ENCODE measurements around the gene BLOC1S2. TPM values are rescaled to one million over a fixed set of nuclear protein-coding genes. Genes with fewer than 3 reads are reported as not detected.
"Not testable (repeated sequence)": the region's sequence is repeated elsewhere in the genome, so short reads cannot be mapped to it uniquely, and the experiment has no call there.

Gene BLOC1S2
- polyA plus RNA-seq, 1 experiment = 75.0 TPM

DNA sequence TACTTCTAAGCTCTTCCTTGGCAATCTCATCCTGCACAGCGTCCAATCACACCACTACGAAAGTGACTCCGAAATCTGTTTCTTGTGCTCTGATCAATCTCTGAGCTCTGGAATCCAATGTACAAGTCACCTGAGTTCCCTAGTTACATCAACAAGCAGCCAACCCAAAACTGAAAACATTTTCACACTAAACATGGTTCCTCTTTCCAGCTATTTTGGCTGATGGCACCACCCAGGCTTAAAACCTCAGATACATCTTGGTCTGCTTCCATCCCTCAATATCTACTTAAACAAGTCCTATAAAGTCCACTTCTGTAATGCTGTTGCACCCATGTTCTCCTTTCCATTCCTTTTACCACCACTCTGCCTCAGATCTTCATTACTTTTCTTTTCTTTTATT is 3.6 kb downstream of the BLOC1S2 start:
- TF ChIP-seq CTCF (IDR thresholded peaks at IDR 0.05; ENCODE audit: low read depth, low read length) = no peak
- ChIA-PET CTCF (no interaction called here), POLR2A (no interaction called here)
- Histone ChIP-seq H3K4me3 (ENCODE audit: low read depth, low read length) (no peak overlapping the region), H3K27ac (ENCODE audit: low read depth, low read length) (no peak overlapping the region), H3K27me3 (ENCODE audit: control insufficient read depth, insufficient read depth, low read length) (no peaks in the 10 kb centered on the region), H3K9me3 (ENCODE audit: control insufficient read depth, insufficient read depth, low read length) (no peaks in the 10 kb centered on the region; the same call in 1 of the 2 replicates)
- DNase-seq (ENCODE audit: low read depth, low spot score) = no peak

- POLR2A ChIA-PET; H3K4me3 ChIP-seq (ENCODE audit: low read depth, low read length); DNase-seq (ENCODE audit: low read depth, low spot score); CTCF ChIA-PET; H3K27me3 ChIP-seq (ENCODE audit: control insufficient read depth, insufficient read depth, low read length); H3K27ac ChIP-seq (ENCODE audit: low read depth, low read length); H3K9me3 ChIP-seq (ENCODE audit: control insufficient read depth, insufficient read depth, low read length): not testable (repeated sequence)
Observed at GRCh38 chr10:100276971-100277370, 9.5 kb downstream of the BLOC1S2 start.

GRCh38 chr10:100267239-100268104 is 19.0 kb downstream of the BLOC1S2 start, which contains the start of gene CWF19L1:
TSS of gene CWF19L1 (minus strand) at chr10:100267638. CDS start at chr10:100267593, 45 bp downstream.
- CTCF ChIA-PET = no interaction called here
- Histone ChIP-seq H3K27me3 (ENCODE audit: control insufficient read depth, insufficient read depth, low read length) (no peaks in the 10 kb centered on the region), H3K9me3 (ENCODE audit: control insufficient read depth, insufficient read depth, low read length) (no peaks in the 10 kb centered on the region), H3K27ac (ENCODE audit: low read depth, low read length) (peak within 1 kb of the TSS; percentile 70), H3K4me3 (ENCODE audit: low read depth, low read length) (peak within 1 kb of the TSS; percentile 100)
- POLR2A ChIA-PET = interaction anchor here (0.7 kb wide), 1 partner anchor 19 kb away, joined by 3 read pairs; the partner anchor contains the start of gene BLOC1S2
- peak; percentile 56 for DNase-seq (ENCODE audit: low read depth, low spot score)
- TF ChIP-seq CTCF (IDR thresholded peaks at IDR 0.05; ENCODE audit: low read depth, low read length) = no peak

- ChIA-PET CTCF (no interaction called here), POLR2A (no interaction called here)
- DNase-seq (ENCODE audit: low read depth, low spot score) = no peak
- H3K27ac ChIP-seq (ENCODE audit: low read depth, low read length) = no peak overlapping the region
- H3K4me3 ChIP-seq (ENCODE audit: low read depth, low read length) = peak overlapping the region; percentile 100; the same call in 1 of the 2 replicates
- H3K27me3 ChIP-seq (ENCODE audit: control insufficient read depth, insufficient read depth, low read length) = no peaks in the 10 kb centered on the region
- no peak for TF ChIP-seq CTCF (IDR thresholded peaks at IDR 0.05; ENCODE audit: low read depth, low read length)
- H3K9me3 ChIP-seq (ENCODE audit: control insufficient read depth, insufficient read depth, low read length) = no peaks in the 10 kb centered on the region
Observed at GRCh38 chr10:100265821-100266485, 20.5 kb downstream of the BLOC1S2 start.

GRCh38 chr10:100254191-100254590 is 32.3 kb downstream of the BLOC1S2 start:
- CTCF ChIA-PET = interaction anchor here (0.5 to 1.1 kb wide), 2 partner anchors 14 to 228 kb away, joined by 3 to 4 read pairs; no protein-coding TSS in a partner anchor
- DNase-seq (ENCODE audit: low read depth, low spot score) = no peak
- H3K9me3 ChIP-seq (ENCODE audit: control insufficient read depth, insufficient read depth, low read length) = no peaks in the 10 kb centered on the region
- no peak for TF ChIP-seq CTCF (IDR thresholded peaks at IDR 0.05; ENCODE audit: low read depth, low read length)
- POLR2A ChIA-PET = interaction anchor here (0.6 kb wide), 1 partner anchor 15 kb away, joined by 6 read pairs; no protein-coding TSS in a partner anchor
- H3K27me3 ChIP-seq (ENCODE audit: control insufficient read depth, insufficient read depth, low read length) = no peaks in the 10 kb centered on the region
- H3K4me3 ChIP-seq (ENCODE audit: low read depth, low read length) = no peak overlapping the region
- H3K27ac ChIP-seq (ENCODE audit: low read depth, low read length) = no peak overlapping the region
